ENCODE data around the gene RALB. TPM values are rescaled to one million over a fixed set of nuclear protein-coding genes. Genes with fewer than 3 reads are reported as not detected.

RALB gene
- total RNA-seq, 1 experiment from 2014 or later: 24.6 TPM

- H4K91ac ChIP-seq (ENCODE audit: insufficient read length, low read depth, low read length): no peak overlapping the region
- no peaks in the 10 kb centered on the region; a peak in 1 of 7 replicates for H3K36me3 Mint-ChIP-seq (ENCODE audit: insufficient read depth in 1 of 3, low read depth in 3 of 3)
- peaks cover 5 to 7% of the 10 kb centered on the region in 2 experiments; a peak in 2 of 5 replicates for H3K9me3 Mint-ChIP-seq
- peaks cover 16% of the 10 kb centered on the region for H3K27me3 Mint-ChIP-seq (ENCODE audit: low read depth)
- H4K20me1 ChIP-seq (ENCODE audit: control insufficient read depth, insufficient read depth, insufficient read length): no peaks in the 10 kb centered on the region
- H3K9me3 ChIP-seq (ENCODE audit: control insufficient read depth, low read depth, low read length): no peaks in the 10 kb centered on the region
- no peak overlapping the region for H3K4me3 Mint-ChIP-seq
- no CpG with 5 or more reads among the region's 6 CpGs for WGBS (ENCODE audit: extremely low coverage, insufficient read length, low lambda C conversion rate)
- H3K4me1 ChIP-seq (ENCODE audit: insufficient read depth, low read length): peaks cover 3% of the 10 kb centered on the region
- no peak overlapping the region for H2BK20ac ChIP-seq (ENCODE audit: low read depth, low read length, poor library complexity, severe bottlenecking)
- H4K8ac ChIP-seq (replicated peaks; ENCODE audit: insufficient read length, low read depth, low read length): no peak overlapping the region
- no peak overlapping the region for H2BK5ac ChIP-seq (ENCODE audit: insufficient read length, low read length)
- DNase-seq: peak; percentile 12
- no peak overlapping the region for H3K56ac ChIP-seq (ENCODE audit: insufficient read length, low read depth, low read length)
- H3K4me2 ChIP-seq (ENCODE audit: insufficient read depth, insufficient read length, low read length): no peak overlapping the region
- no peak overlapping the region for H3K9ac ChIP-seq (ENCODE audit: extremely low read depth, insufficient read length, low read length)
- no peak overlapping the region for H3K27ac Mint-ChIP-seq
- no peak overlapping the region for H2AFZ ChIP-seq (ENCODE audit: low read length)
- H4K5ac ChIP-seq (ENCODE audit: insufficient read length, low read depth, low read length): no peak overlapping the region
- H2AK5ac ChIP-seq (ENCODE audit: insufficient read length, low read length): no peak overlapping the region
- H3K4me1 Mint-ChIP-seq: peaks cover 32 to 36% of the 10 kb centered on the region in 2 experiments
- no peak overlapping the region for H2BK120ac ChIP-seq (ENCODE audit: low read depth, low read length, poor library complexity, severe bottlenecking)
- H2BK12ac ChIP-seq (ENCODE audit: insufficient read length, low read depth, low read length): no peak overlapping the region
- no peak overlapping the region for H2BK15ac ChIP-seq (ENCODE audit: low read depth, low read length)
- H3T11ph ChIP-seq (ENCODE audit: low read length): no peak overlapping the region
- H3K79me1 ChIP-seq (ENCODE audit: insufficient read depth, low read depth, low read length, poor library complexity, severe bottlenecking): no peaks in the 10 kb centered on the region
- H3K4ac ChIP-seq (ENCODE audit: low read depth, low read length): no peak overlapping the region
- no peak overlapping the region for H3K27ac ChIP-seq (ENCODE audit: insufficient read length, low read depth, low read length)
- H3K27me3 ChIP-seq (ENCODE audit: insufficient read depth, low read length): no peaks in the 10 kb centered on the region; the same call in 1 of the 2 replicates
- no peaks in the 10 kb centered on the region for H3K79me2 ChIP-seq (ENCODE audit: insufficient read depth, low read length)
- H3K23me2 ChIP-seq (ENCODE audit: insufficient read length, low read depth, low read length, poor library complexity, severe bottlenecking): no peaks in the 10 kb centered on the region
- H3K14ac ChIP-seq (ENCODE audit: insufficient read depth, low read length): no peak overlapping the region
- TF ChIP-seq CTCF (conservative IDR thresholded peaks at IDR 0.05): no peak
- H3K18ac ChIP-seq (ENCODE audit: insufficient read length, low read depth, low read length): no peak overlapping the region
- no peak overlapping the region for H3K23ac ChIP-seq (ENCODE audit: insufficient read length, low read depth, low read length)
Measured at GRCh38 chr2:120235681-120236080, 17.0 kb upstream of the RALB start.

Data from H9 (cell line).